ENCODE measurements around the gene IRX4.

- TF ChIP-seq POLR2A (IDR thresholded peaks at IDR 0.05) = no peak
- no peak for TF ChIP-seq CTCF (IDR thresholded peaks at IDR 0.05)
Observed at GRCh38 chr5:1860949-1861348, 21.8 kb downstream of the IRX4 start.
